HG02884 (cell line): Measurements from ENCODE around the gene CCDC92.
"Not testable (repeated sequence)": the region's sequence is repeated elsewhere in the genome, so short reads cannot be mapped to it uniquely, and the experiment has no call there.

Experiments used
- ATAC-seq: cut with Tn5 transposase; IDR thresholded peaks from one replicate; pipeline ENCODE4 v1.9.1; 2021; ENCODE audit warnings: mild to moderate bottlenecking, moderate library complexity; ENCODE audit not compliant: unreplicated experiment

CCDC92 gene

DNA sequence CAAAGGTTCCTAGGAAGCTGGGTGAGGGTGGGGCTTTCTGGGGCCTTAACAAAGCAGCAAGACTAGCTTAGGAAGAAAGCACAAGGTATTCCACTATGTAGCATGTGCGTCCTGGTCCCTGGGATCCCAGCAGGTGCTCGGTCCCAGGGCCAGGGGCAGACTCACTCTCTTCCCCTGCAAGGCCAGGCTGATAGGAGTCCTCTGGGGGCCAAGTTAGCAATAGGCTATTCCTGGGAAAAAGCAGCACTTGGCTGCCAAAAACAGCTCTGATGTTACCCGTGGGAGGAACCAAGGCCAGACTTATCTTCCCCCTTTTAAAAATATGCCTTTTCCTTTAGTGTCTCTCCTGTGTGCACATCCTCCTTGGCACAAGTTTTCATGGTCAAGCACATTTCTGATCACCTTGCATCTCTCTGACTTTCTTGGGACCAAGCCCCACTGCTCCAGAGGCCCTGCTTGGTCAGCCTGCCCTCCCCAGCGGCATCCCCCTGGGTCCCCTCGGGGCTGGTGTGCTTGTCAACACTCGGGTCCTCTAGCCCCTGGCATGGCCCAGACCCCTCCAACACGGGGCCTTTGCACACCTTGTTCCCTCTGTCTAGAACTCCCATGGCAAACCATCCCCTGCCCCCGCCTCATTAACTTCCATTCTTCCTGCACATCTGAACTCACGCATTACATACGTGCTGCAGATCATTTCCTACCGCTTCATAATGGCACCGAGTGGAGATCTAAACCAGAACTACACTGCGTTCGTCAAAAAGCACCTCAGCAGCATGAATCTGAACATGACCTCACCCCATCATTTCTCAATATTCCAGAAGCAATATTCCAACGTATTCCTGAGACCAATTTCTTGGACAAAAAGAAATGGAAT, 21.9 kb downstream of the CCDC92 start:
- no peak for ATAC-seq

DNA sequence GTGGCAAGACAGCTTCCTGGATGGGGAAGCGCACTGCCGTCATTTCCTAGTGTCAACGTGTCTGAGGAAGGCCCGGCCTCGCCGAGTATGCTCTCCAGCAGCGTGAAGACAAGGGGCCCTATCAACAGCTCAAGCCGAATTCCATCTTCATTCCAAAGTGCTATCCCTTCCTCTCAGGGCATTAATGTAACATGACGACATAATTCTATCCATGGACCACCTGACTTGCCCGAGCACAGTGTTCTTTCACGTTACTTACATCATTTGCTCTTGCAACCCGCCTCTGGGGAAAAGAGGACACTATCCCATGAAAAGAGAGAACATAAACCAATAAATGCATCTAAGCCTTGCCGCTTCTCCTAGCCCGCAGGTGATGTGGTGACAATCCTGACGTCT, 22.9 kb downstream of the CCDC92 start:
- no peak for ATAC-seq

DNA sequence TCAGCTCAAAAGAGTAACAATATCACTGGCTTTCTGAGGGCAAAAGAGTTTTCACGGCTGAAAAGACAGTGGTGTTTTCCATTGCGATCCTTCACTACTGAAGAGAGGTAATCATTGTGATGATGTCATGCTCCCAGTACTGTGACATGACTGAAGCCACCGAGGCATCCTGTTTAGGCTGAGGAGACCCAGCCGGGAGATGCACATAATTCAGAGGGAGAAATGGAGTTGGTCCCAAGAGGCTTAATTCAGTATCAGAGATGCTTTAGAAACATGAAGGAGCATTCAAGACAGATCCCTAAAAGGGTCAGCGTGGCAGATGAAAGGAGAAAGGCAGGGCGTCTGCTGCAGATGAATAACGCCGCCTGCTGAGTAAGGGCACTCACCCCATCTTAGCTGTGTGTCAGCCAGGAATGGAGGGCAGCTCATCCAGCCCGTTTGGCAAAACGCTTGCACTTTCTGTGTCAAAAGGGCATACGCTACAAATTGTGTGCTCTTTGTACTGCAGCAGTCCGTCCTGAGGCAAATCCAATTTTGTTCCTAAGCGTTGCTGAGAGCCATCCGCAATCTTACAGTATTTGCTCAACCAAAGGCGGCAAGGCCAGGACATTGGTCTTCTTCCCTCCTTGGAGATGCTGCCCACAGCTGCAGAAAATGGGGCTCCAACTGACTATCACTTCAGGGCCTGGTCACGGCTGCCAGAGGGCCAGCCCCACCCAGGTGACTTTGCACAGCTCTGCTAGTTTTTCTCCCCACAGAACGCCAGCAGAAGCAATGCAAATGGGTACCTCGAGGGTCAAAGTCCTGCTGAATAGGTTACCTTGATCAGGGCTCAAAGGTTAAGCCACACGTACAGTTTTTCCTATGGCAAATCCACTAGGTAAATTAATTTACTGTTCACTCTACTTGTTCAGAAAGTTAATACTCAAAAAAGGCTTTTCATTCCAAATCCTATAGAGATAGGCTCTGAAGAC, 23.5 kb downstream of the CCDC92 start:
- no peak for ATAC-seq

DNA sequence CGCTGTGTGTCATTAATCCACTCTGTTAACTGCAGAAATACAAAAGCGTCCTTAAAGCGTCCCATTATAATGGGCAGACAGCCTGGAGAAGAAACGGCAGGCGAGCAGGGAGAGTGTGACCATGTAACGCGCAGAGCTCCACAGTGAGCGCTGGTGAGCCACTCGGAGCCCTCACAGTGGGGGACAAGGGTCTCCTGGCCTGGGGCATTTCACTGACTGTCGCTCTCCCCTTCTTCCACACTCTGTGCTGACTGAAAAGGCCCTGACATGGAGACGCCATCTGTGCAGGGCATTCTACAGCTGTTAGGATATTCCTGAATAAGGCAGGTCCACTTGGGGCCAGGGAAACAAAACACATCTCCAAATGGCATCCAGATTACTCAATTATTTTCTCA, 24.2 kb downstream of the CCDC92 start:
- no peak for ATAC-seq

DNA sequence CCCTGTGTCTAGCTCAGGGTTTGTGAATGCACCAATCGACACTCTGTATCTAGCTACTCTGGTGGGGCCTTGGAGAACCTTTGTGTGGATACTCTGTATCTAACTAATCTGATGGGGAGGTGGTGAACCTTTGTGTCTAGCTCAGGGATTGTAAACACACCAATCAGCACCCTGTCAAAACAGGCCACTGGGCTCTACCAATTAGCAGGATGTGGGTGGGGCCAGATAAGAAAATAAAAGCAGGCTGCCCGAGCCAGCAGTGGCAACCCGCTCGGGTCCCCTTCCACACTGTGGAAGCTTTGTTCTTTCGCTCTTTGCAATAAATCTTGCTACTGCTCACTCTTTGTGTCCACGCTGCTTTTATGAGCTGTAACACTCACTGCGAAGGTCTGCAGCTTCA, 25.1 kb downstream of the CCDC92 start:
- not testable (repeated sequence) for ATAC-seq

DNA sequence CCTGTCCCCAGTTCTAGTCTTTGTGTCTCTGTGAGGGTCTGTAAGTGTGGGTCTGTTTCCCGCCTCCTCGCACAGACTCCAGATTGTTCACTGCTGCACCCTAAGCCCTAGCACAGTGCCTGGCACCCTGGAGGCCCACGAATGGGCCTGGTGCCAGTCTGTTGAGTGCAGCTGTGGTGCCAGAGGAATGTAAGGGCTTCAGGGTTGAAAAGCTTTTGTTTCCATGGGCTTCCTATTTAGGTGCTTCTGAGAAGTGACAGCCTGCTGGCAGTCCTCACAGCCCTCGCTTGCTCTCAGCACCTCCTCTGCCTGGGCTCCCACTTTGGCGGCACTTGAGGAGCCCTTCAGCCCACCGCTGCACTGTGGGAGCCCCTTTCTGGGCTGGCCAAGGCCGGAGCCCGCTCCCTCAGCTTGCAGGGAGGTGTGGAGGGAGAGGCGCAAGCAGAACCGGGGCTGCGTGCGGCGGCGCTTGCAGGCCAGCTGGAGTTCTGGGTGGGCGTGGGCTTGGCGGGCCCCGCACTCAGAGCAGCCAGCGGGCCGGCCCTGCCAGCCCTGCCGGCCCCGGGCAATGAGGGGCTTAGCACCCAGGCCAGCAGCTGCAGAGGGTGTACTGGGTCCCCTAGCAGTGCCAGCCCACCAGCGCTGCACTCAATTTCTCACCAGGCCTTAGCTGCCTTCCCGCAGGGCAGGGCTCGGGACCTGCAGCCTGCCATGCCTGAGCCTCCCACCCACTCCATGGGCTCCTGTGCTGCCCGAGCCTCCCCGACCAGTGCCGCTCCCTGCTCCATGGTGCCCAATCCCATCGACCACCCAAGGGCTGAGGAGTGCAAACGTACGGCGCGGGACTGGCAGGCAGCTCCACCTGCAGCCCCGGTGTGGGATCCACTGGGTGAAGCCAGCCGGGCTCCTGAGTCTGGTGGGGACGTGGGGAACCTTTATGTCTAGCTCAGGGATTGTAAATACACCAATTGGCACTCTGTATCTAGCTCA, 25.8 kb downstream of the CCDC92 start:
- not testable (repeated sequence) for ATAC-seq

DNA sequence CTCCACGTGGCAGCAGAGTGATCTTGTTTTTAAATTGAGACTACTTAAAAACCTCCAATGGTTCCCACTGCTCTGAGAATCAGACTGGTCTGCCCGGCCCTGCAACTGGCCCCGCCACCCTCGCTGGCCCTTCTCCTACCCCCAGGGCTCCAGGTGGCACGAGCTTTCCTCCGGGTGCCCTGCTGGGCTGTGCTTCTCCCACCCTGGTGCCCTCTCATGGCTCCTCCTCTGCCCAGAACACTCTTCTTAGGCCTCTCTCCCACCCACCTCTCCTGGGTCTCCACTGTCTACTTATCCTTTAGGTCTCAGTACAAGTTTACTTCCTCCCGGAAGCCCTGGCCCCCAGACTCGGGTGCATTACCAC, 26.5 kb downstream of the CCDC92 start:
- ATAC-seq: no peak

DNA sequence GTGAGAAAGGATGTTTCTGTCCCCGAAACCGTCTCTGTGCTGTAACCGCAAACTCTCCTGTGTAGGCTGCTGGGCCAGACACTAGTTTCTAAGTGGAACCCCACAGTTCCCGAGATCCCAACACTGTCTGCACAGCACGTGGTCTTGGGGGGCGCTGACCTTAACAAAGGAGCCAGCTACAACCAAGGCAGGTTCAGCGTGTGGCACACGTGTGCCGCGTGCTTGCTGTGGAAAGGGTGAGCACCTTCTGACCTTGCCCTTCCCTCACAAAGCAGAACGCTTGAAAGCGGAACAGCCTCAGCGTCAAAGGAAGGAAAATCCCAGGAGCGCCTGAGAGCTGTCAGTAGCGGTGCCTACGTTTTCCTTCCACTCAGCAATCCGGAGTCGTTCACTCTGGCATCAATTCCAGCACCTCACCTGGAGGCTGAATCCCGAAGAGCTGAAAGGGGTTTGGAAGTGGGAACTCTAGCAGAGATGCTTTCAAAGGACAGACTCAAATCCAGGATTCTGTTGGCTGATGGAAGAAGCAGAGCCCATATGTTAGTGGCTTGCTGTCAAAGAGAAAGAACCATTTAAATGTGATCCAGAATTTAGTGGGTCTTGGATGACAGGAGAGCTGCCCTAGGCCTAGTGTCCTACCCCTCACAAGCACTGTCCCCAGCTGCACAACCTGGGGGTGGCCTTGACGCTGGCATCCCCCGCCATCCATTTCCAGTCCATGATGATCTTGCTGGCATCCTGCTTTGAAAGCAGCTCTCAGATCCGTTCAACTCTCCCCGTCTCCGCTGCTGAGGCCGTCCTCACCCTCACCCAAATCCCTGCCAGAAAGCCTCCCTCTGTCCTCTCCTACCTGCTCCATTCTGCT, 27.1 kb downstream of the CCDC92 start:
- no peak for ATAC-seq

DNA sequence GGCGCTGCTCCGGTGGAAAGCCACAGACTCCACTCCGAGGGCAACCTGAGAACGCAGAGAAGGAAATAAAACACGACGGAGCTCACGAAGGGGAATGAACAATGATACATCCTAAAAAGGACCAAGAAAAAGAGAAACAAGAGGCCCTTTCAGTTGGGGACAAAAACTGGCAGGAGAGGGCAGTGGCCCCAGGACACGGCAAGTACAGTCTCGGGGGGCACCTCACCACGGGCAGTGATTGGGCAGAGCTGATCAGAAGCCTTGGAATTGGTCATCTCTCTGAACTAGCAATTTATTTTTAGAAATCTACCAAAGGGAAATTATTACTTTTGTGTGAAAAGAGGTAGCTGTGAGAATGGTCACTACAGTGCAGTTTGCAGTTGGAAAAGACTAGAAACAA, 27.9 kb downstream of the CCDC92 start:
- no peak for ATAC-seq

DNA sequence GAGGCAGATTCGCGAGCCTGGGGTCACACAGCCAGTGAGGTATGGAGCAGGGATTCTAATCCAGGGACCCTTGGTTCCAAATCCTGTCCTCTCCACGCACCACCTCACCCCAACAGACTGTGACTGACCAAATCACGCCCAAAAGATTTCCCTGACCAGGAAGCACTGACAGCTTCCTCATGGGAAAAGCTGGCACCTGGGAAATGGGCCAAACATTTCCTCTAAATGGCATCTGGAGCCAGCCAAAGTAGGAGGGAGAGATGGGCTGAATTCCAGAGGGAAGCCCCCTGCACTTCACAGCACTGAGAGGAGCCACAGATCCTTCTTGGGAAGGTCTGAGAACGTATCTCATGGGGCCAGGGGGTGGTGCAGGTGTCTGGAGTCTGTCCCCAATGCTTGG, 28.8 kb downstream of the CCDC92 start:
- ATAC-seq: no peak

DNA sequence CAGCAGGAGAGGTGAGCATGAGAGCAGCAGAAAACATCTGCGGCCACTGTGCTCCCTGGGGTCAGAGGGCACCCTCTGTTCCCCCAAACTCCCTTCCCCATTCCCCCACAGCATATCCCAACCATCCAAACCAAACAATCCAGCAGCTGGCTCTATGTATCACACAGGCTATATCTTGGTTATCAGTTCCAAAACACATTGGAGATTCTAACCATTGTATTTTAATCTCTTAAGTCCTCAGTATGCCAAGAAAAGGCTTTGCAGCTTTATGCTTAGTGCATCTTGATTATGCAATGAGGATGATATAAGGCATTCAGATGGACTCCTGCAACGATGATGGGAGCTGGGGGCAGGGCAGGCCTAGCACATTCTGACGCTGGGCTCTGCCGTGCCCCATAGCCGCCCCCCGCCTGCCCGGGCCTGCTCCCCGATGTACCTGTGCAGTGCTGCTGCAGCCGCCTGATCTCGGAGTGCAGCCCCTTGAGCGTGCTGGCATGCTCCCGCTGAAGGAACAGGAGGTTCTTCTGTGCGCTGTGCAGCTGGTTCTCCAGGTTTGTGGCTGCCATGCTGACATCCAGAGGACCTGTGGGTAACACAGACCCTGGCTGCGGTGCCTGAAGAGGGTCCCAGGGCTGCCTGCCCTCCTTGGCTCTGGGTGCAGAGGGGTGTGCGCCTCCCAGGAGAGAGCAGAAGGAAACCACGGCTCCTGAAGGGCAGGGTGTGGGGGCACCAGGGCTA, 29.6 kb downstream of the CCDC92 start:
- no peak for ATAC-seq

DNA sequence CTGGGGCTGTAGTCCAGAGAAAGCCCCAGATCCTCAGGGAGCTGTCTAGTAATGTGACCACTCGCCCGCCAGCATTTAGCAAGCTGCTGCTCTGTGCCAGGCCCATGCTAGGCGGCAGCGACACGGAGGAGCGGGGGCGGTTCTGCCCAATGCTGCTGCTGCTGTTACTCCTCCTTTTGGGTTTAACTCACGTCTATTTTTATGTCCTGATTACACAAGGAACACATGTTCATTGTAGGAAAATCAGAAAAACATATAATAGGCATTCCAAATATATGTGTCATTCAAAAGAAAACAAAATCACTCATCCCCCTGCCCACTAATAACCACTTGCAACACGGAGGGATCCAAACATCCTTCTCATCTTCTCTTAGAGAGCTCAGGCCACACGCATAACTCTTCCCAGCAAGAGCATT, 30.4 kb downstream of the CCDC92 start:
- no peak for ATAC-seq

DNA sequence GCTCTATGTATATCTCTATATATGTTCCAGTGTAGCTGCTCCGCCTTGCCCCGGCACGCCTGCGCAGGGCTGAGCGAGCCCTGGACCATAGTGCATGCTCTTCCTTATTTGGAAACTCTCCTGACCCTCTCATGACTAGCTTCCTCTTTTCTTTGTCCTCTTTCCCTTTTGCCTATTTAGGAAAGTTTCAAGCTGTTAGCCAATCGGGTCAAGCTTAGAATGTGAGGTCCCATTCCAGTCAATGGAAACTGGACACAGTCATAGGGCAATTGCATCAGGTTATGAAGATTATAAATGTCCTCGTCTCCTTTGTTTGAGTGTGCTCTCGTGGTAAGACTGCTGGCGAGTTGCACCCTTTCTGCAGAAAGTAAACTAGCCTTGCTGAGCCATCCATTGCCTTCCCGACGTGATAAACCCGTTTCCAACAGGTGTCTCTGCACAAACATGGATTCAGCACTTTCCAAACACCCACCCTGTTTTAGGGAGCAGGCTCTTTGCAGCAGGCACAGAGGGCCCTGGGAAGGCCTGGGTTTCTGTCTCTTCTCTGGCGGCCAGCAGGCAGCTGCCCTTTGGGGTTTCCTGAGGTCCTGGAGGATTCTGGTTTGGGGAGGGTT, 30.9 kb downstream of the CCDC92 start:
- ATAC-seq: no peak

DNA sequence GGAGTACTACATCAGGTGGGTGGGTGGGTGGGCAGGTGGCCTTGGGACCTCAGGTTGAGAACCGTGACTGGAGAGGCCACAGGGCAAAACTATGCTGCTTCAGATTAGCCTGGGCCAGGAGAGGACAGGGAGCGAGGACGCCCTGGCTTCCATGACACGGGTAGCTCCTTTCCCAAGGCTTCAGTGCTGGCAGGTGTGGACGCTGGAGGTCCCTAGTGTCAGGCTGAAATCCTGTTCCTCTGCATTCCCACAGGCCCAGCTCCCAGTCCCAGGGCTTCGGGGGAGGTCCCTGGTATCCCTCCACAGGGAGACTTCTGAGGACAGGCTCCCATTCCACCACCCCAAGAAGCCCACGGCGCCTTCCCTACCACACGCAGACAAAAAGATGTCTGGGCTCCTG, 31.6 kb downstream of the CCDC92 start:
- ATAC-seq: no peak

DNA sequence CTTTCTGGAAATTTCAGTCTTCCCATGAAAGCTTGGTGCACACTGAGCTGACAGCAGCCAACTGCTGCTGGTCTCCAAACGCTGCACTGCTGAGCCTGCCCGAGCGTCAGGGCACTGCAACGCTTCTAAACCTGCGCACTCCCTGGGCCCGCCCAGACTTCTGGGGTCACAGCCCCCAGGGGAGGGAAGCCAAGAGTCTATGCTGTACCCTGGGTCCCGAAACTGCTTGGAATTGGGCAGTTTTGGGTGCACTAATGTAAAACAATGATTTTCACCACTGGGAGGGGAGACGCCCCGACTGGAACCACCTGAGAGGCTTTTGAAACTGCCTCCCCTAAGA, 32.0 kb downstream of the CCDC92 start:
- ATAC-seq: no peak

DNA sequence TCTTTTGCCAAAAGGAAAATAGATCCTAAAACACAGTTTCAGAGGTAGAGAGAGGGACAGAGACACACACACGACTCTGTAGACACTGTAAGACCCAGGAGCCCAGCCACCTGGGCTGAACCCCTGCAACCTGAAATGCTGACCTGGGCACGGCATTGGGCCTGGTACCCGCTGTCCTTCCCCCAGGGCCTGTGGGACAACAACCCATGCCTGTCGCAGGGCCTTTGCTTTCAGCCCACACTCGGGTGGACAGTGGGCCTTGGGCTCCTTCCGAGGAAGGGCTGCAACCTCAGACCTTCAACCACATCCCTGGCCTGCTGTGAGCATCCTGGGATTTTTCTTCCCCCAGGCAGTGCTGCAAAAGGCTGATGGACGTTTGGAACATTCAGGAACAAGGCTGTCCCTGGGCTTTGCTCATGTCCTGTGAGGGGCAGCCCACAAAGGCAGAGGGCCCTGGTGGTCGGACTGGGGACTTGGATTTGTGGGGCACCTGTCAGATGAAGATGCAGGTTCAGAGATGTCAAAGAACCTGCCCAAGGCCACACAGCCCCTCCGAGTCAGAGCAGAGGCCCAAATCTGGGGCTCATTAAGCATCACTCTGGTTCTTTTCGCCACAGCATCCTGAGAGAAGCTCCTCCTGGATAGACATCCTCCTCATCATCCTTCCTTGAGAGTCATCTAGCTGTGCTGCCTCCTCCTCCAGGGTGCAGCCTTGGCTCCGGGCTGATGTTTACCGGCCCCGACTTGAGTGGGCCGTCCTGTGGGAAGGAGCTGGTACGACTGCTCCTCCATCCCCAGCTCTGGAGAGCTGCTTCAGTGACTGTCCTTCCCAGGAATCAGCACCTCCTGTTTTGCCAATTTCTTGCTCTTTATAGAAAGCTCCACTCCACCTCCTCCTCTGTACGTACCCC, 32.7 kb downstream of the CCDC92 start:
- ATAC-seq: no peak

DNA sequence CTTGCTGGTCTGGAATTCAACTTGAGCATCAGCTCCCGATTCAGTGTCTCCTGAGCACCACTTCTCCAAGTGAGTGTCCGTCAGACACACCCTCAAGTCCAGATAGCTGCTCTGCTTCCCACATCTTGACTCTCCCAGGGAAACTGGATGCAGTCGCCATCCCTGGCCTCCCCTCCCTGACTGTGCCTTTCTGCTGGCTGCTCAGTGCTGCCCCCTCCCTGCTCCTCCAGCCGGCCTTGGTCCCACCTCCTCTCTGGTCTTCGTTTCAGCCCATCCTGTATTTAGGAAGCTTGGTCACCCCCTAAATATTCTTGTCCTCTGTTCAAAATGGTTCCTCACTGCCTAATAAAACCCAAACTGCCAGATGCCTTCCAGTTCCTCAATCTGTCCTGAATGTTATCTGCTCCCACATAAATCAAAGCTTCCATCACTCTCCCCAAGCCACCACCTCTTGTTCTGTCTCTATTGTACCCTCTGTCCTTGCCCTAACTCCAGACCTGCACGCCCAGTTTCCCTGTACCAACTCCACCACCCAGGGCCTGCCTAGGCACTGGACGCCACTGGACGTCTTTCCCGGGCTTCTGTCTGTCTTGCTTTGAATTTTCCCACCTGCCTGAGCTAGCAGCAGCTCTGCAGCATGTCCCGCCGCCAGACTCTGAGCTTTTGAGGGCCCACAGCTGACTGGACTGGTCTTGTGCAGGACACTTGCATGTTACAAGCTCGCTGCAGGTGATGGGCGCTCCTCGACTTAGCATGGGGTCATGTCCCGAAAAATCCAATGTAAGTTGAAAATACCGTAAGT, 33.8 kb downstream of the CCDC92 start:
- no peak for ATAC-seq
